GM21515 (cell line): ENCODE data around the gene SPNS2.

Experiments
- ATAC-seq: cut with Tn5 transposase; IDR thresholded peaks from one replicate; pipeline ENCODE4 v1.9.1; 2021; ENCODE audit not compliant: unreplicated experiment

SPNS2 gene, protein sequence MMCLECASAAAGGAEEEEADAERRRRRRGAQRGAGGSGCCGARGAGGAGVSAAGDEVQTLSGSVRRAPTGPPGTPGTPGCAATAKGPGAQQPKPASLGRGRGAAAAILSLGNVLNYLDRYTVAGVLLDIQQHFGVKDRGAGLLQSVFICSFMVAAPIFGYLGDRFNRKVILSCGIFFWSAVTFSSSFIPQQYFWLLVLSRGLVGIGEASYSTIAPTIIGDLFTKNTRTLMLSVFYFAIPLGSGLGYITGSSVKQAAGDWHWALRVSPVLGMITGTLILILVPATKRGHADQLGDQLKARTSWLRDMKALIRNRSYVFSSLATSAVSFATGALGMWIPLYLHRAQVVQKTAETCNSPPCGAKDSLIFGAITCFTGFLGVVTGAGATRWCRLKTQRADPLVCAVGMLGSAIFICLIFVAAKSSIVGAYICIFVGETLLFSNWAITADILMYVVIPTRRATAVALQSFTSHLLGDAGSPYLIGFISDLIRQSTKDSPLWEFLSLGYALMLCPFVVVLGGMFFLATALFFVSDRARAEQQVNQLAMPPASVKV

GRCh38 chr17:4498461-4499397 is at the start of gene SPNS2:
TSS of gene SPNS2 (plus strand) at chr17:4498881. CDS start at chr17:4499048, 167 bp downstream.
- no peak for ATAC-seq

DNA sequence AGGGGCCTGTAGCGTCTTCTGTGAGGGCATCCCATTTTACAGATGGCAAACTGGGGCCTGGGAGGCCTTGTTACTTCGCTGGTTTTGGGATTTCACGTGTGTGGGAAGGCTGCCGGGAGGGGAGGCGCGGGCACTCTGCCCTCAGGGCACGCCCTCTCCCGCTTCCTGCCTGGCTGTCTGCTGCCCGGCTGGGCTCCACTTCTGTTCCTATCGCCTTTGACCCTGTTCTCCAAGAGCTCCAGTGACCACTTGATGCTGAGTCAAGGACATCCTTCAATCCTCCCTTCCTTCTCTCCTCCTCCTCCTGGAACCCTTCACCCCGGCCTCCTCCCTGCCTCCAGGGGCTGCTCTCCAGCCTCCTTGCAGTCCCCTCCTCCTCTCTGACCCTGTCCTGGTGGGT is 48.9 kb upstream of the SPNS2 start:
- ATAC-seq, result no peak

GRCh38 chr17:4450710-4451316 is 47.9 kb upstream of the SPNS2 start:
- no peak for ATAC-seq

DNA sequence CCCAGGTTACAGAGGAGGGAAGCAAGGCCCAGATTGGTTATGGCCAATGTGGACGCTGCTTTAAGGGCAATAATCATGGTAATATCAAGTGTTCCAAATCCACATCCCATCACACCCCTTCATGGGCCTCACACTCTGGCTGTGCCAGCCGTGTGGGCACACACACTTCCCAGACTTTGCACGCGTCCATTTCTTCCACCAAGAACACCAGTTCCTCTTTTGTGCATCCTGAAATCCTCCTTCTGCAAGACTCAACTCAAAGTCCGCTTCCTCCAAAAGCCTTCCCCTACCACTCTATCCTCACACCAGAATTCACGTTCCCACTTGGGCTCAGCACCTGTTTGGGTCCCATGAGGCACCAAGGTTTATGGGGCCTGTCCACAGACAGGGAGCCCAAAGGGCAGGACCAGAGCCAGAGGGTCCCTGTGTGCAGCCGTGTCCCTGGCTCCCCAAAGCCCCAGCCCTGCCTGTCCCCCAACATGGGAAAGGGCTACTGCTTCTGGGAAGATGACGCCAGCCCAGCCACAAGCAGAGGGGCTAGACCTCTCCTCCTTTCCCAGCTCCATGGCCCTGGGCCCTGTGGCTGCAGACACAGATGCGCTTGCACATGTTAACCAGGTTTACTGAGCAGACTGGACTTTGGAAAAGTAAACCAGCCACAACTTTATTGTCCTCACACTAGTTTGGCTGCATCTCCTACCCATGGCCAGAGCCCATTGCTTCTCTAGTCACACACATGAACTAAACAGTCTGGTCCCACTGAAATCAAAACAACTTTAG is 44.7 kb upstream of the SPNS2 start:
- no peak for ATAC-seq

GRCh38 chr17:4460661-4461060 is 38.0 kb upstream of the SPNS2 start:
- no peak for ATAC-seq

GRCh38 chr17:4463818-4464476 is 34.7 kb upstream of the SPNS2 start:
- ATAC-seq, result no peak

GRCh38 chr17:4465786-4466185 is 32.9 kb upstream of the SPNS2 start:
- ATAC-seq, result no peak

GRCh38 chr17:4467287-4467686 is 31.4 kb upstream of the SPNS2 start:
- no peak for ATAC-seq

DNA sequence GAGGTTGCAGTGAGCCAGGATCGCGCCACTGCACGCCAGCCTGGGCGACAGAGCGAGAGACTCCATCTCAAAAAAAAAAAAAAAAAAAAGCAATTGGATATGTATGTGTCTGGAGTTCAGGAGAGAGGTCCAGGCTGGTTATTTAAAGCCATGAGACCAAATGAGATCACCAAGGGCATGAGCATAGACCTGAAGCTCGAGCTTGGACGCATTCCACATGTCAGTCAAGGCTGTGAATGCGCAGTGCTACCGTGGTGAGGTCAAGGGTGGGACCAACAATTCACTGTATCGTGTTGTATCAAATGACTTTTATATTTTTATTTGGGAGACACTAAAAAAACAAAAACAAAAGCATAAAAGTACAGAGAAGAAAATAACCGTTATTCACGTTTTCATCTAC is 29.1 kb upstream of the SPNS2 start:
- ATAC-seq, result no peak

- no peak for ATAC-seq
Observed at GRCh38 chr17:4472286-4472685, 26.4 kb upstream of the SPNS2 start.

DNA sequence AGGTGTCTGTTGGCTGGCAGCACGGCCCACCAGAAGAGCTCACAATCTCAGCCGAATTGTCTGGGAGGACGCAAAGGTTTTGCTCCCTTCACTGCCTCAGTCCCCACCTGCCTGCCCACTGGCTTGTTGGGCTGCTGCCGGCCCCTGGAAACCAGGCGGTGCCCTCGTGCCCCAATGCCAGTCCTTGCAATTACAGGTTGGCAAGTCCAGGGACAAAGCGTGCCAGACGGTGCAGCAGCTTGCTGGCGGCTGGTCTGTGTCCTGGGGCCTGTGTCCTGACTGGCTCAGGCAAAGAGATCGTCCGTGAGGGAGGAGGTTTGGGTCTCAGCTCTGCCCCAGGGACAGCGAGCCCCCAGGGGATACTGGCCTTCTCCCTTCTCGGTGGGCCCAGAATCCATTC is 24.6 kb upstream of the SPNS2 start:
- ATAC-seq, result no peak

DNA sequence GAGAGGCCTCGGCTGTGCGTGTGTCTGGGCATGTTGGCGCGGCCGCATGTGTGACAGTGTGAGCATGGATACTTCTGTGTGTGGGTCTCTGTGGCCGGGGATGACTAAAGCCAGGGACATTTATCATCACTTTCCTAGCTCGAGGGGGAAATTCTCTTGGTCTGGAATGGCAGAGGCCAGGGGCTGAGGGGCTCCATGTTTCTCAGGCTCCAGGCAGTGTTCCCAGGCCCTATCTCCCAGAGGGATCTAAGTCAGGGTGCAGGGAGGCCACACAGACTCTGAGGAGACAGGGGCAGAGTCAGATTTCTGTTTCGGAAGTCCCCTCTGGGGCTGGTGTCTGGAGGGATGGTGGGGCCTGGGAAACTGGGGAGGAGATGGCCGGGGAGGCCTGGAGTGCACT is 23.7 kb upstream of the SPNS2 start:
- ATAC-seq, result no peak

- ATAC-seq, result no peak
Observed at GRCh38 chr17:4475463-4475862, 23.2 kb upstream of the SPNS2 start.

- no peak for ATAC-seq
Observed at GRCh38 chr17:4476017-4476416, 22.7 kb upstream of the SPNS2 start.

- no peak for ATAC-seq
Observed at GRCh38 chr17:4476511-4477070, 22.1 kb upstream of the SPNS2 start.

- ATAC-seq, result no peak
Observed at GRCh38 chr17:4477255-4477791, 21.4 kb upstream of the SPNS2 start.

- no peak for ATAC-seq
Observed at GRCh38 chr17:4478318-4478830, 20.3 kb upstream of the SPNS2 start.

DNA sequence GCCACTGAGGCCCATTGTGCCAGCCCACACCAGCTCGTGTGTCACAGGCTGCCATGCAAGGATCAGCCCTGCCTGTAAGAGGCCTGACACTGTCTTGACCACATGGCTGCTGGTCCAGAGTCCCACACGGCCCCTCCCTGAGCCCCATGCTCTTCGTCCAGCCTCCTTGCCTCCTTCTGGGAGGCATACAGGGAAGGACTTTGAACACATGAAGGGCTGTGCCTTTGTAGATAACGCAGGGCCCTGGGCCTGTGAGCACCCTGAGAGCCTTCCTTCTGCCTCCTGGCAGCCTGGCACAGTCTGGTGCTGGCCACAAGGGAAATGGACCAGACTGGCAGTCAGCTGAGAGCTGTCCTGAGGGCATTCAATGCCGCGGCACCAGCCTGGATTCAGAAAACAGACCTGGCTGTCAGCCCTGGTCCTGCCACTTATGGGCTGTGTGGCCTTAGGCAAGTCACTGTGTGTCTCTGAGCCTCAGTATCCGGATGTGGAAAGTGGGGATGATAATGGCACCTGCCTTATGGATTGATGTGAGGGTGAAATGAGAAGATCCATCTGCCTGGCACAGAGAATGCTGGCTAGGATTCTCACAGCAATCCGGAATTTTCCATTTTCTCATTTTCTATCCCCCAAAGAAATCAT is 19.2 kb upstream of the SPNS2 start:
- no peak for ATAC-seq
